Measurements from ENCODE around the gene OGFR.

OGFR gene

DNA sequence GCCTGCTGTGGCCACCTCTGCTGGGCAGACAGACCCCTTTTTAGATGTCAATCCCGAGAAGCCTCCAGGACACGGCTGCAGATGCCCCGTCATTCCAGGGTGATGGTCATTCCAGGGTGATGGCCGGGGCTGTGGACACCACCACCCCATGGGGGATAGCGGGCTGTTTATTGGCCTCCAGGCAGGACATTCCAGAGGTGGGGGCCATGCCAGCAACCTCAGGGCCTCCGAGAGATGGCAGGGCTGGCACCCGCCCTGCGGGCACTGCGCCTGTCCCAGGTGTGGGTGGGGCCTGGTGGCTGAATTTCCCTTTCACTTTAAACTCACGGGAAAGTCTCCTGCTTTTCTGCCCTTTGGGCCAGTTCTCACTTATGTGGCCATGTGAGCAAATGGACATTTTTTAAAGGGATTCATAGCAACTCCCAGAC is 26.7 kb downstream of the OGFR start:
- peak overlapping the region; percentile 81 for H3K27ac ChIP-seq
- no peak for TF ChIP-seq ZFX (IDR thresholded peaks at IDR 0.05)
- TF ChIP-seq, protein P1, sequence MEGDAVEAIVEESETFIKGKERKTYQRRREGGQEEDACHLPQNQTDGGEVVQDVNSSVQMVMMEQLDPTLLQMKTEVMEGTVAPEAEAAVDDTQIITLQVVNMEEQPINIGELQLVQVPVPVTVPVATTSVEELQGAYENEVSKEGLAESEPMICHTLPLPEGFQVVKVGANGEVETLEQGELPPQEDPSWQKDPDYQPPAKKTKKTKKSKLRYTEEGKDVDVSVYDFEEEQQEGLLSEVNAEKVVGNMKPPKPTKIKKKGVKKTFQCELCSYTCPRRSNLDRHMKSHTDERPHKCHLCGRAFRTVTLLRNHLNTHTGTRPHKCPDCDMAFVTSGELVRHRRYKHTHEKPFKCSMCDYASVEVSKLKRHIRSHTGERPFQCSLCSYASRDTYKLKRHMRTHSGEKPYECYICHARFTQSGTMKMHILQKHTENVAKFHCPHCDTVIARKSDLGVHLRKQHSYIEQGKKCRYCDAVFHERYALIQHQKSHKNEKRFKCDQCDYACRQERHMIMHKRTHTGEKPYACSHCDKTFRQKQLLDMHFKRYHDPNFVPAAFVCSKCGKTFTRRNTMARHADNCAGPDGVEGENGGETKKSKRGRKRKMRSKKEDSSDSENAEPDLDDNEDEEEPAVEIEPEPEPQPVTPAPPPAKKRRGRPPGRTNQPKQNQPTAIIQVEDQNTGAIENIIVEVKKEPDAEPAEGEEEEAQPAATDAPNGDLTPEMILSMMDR (conservative IDR thresholded peaks at IDR 0.05) = no peak

DNA sequence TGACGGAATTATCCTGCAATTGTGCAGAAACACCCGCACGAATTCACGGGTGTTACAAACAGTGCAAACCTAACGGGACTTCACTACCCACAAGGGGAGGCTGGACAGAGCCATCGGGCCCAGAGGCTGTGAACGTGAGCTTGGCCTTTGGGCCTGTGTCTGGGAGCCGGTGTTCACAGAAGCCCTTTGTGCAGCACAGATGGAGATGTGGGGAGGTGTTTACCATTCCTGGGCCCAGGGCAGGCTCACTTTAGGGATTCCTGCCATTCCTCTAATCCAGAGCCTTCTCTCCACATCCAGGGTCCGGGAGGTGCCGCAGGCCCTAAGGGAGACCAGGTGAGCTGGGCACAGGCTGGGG is 27.2 kb downstream of the OGFR start:
- H3K27ac ChIP-seq = peak overlapping the region; percentile 81

DNA sequence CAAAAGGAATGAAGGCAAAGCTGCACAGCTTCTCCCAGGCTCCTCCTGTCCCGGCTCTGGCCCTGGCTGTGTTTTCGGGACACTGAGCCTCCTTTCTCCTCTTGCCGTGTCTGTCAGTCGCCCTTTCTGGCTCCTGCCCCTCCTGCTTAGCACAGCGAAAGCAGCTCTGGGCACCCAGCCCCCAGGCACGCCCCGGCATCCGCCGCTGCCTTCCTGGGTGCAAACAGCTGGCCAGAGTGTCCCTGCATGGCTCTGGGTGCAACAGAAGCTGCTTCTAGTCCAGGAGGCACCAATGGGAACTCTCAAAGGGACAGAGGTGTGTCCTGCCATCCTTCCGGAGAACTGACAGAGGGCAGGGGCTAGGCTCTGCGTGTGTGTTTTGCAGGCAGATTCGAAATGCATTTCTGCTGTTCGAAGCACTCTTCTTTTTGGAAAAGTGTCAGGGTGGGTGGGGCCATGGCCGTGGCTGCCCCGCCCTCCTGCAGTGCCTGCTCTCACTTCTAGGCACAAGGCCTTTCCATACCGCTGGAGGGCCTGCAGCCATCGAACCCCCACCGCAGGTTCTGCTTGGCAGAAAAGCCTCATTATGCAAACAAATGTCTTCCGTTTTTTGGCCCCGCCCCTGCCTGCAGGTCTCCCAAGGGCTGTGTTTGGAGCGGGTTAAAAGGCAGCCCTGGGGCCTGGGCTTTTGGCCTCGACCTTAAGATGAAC is 27.7 kb downstream of the OGFR start:
- peak overlapping the region; percentile 81 for H3K27ac ChIP-seq
- no peak for TF ChIP-seq ZFX (IDR thresholded peaks at IDR 0.05)
- TF ChIP-seq, protein P1 (conservative IDR thresholded peaks at IDR 0.05) = no peak

More for the DNA sequence above, 27.2 kb downstream of the OGFR start:
- no peak for TF ChIP-seq ZFX (IDR thresholded peaks at IDR 0.05)

DNA sequence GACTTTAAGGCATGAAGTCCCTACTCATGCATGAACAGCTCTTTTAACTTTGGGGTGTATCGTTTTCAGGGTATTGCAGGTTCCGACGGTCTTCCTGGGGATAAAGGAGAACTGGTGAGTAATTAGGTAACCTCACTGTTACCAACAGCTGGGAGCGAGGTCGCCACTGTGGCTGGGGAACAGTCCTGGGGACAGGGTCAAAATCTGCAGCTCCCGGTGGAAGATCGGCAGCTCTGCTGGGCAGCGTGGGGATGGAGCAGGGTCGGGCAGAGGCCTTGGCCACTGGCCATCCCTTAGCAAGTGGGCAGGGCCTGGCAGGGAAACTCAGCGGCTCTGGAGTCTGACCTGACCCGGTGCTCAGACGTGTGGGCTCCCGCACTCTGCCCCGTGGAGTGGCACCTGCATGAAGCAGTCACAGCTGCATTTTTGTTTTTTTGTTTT is 28.3 kb downstream of the OGFR start:
- peak overlapping the region; percentile 81 for H3K27ac ChIP-seq
- TF ChIP-seq, protein P1 (conservative IDR thresholded peaks at IDR 0.05) = no peak

DNA sequence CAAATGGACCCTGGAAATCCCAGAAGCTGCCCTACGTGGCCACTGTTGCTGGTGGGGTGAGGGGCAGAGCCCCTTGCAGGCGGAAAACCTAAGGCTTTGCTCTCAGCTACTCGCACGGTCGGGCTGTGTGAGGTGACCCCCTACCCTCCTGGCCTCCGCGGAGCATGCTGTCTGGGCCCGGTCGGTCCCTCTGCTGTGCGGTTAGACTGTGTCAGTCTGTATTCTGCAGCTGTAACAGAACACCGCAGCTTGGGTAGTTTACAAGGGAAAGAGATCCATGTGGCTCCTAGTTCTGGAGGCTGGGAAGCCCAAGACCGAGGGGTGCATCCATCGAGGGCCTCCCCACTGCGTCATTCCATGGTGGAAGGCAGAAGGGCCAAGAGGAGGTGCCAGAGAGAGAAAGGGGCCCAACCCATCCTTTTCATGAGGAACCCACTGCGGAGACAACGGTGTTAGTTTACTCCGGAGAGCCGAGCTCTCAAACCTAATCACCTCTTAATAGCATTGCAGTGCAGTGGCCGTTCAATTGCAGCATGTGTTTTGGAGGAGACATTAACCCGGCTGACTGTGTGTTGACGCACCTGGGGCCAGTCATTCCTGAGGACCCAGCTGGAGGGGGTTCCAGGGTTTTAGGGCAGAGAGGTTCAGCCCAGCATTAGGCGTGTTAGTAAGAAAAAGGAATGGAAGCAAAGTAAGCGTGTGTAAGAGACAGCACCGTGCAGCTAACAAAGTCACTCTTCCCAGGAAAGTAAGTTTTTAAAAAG is 30.5 kb downstream of the OGFR start:
- TF ChIP-seq ZFX (IDR thresholded peaks at IDR 0.05) = no peak
- H3K27ac ChIP-seq = no peak overlapping the region; the same call in 1 of the 2 replicates

DNA sequence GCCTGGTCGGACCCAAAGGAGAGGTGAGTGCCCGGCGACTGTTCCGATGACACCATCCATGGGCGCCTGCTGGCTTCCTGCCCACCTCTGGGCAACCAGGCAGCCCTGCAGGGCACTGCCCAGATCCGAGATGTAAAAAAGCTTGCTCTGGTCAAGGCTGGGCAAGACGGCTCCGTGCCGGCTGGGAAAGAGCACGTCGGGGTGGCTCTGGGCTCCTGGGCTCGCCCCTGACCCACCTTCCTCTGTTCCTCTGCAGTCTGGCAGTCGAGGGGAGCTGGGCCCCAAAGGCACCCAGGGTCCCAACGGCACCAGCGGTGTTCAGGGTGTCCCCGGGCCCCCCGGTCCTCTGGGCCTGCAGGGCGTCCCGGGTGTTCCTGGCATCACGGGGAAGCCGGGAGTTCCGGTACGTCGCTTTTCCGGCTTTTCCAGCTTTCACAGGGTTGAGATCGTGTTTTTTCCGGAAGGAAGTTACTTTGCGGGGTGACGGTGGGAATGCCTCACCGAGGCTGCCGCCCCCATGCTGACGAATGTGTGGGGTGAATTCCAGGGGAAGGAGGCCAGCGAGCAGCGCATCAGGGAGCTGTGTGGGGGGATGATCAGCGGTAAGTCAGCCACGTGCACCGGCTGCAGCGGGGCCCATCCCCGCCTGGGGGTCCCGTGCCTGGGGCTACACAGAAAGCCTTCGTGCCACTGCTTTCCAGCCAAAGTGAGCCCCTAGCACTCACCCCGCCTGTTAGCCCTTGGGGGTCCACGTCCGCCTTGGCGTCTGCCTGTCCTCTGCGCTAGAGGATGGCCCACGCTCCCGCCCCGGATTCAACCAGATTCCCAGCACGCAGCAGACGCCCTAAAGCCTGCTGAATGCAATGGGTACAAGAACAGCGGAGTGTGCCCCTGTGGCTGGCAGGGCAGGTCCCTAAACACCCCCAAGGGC is 31.6 kb downstream of the OGFR start:
- TF ChIP-seq ZFX (IDR thresholded peaks at IDR 0.05) = peak; percentile 29; the same call in 1 of the 2 replicates
- TF ChIP-seq, protein P1 (conservative IDR thresholded peaks at IDR 0.05) = no peak
- peak overlapping the region; percentile 66 for H3K27ac ChIP-seq

DNA sequence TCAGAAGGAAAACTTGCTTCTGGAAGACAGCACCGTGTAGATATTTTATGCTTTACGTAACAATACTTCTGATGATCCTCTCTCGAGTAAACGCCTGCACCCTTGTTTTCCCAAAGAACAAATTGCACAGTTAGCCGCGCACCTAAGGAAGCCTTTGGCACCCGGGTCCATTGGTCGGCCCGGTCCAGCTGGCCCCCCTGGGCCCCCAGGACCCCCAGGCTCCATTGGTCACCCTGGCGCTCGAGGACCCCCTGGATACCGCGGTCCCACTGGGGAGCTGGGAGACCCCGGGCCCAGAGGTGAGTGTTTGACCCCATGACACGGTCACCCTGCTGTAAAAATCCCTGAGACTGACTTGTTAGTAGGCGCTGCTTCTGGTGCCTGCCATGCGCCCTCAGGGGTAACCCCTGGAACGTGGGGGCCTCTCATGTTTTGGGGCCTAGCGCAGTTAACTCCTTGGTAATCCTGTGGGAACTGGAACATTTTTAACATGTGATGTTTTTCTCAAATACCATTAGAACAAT is 32.4 kb downstream of the OGFR start:
- TF ChIP-seq ZFX (IDR thresholded peaks at IDR 0.05) = no peak
- TF ChIP-seq, protein P1 (conservative IDR thresholded peaks at IDR 0.05) = no peak
- peak overlapping the region; percentile 66 for H3K27ac ChIP-seq
